Gastrocnemius medialis (tissue), 4 donors: Measurements from ENCODE around the gene IFT122. TPM values are rescaled to one million over a fixed set of nuclear protein-coding genes. Genes with fewer than 3 reads are reported as not detected.
A peak's percentile ranks its signal among the peaks of the same experiment; 100 is the strongest.

Experiments
- ATAC-seq, 2 donors: fragments of 150-250 bp; one replicate each; pipeline ENCODE4 v1.9.1; 2016
- DNase-seq, 2 donors: peaks; one replicate each; pipeline ENCODE4 v3.0.0-alpha.2; 2019
- H3K27ac ChIP-seq, 4 donors: fragments of 200-600 bp; sonication (generic); 1 replicate in 1 of 4; 2 replicates in 3 of 4; pipeline ENCODE4 v1.5.1; 2016 to 2018; ENCODE audit warnings: mild to moderate bottlenecking in 2 of 4, moderate library complexity in 1 of 4
- H3K27me3 ChIP-seq, 3 donors: fragments of 200-600 bp; sonication (generic) in 2 of 3; 1 replicate in 1 of 3; 2 replicates in 2 of 3; pipeline versions ENCODE4 v1.5.1 to v1.6.0; 2016 to 2019; ENCODE audit warnings: mild to moderate bottlenecking in 1 of 3, moderate library complexity in 1 of 3
- H3K36me3 ChIP-seq, 2 donors: fragments of 200-600 bp; sonication (generic) in 1 of 2; one replicate each; pipeline ENCODE4 v1.5.1; 2017 to 2018
- H3K4me1 ChIP-seq, 2 donors: fragments of 200-600 bp; sonication (generic) in 1 of 2; one replicate each; pipeline ENCODE4 v1.5.1; 2016 to 2017; ENCODE audit warnings: mild to moderate bottlenecking in 2 of 2
- H3K4me3 ChIP-seq, 4 donors: fragments of 200-600 bp; sonication (generic) in 3 of 4; 1 replicate in 1 of 4; 2 replicates in 3 of 4; pipeline ENCODE4 v1.5.1; 2016 to 2019; ENCODE audit warnings: mild to moderate bottlenecking in 2 of 4
- H3K9me3 ChIP-seq, 3 donors: fragments of 200-600 bp; sonication (generic) in 2 of 3; 1 replicate in 1 of 3; 2 replicates in 2 of 3; pipeline ENCODE4 v1.5.1; 2016 to 2019
- POLR2A ChIP-seq, 2 donors: fragments of 450-650 bp; IDR thresholded peaks; one replicate each; pipeline ENCODE4 v1.6.1; 2017; ENCODE audit warnings: antibody characterized with exemption in 2 of 2, mild to moderate bottlenecking in 2 of 2, moderate library complexity in 2 of 2
- in situ Hi-C, 4 donors: fragments of 200-750 bp; cut with MboI; loops; one replicate each; pipeline versions ENCODE4 v1.15.0 to v1.8.0; 2017; ENCODE audit warnings: low sequenced_read_pairs in 4 of 4
- intact Hi-C: fragments of 100-400 bp; cut with DNase I; formaldehyde crosslinking; loops from one replicate; pipeline ENCODE4 v1.15.1; 2023; ENCODE audit warnings: low total_unique reads
- total RNA-seq, 4 donors: library from RNA; depleted of rRNA; stranded (reverse); fragments of >200 nt; gene quantifications; one replicate each; pipeline versions ENCODE4 v1.1.0 to v1.2.3, GENCODE V29; 2016
- TF ChIP-seq, protein P1 (sequence below), 5 experiments: fragments of 450-650 bp in 3 of 5; fragments of 200-600 bp in 2 of 5; sonication (generic) in 2 of 5; IDR thresholded peaks in 4 of 5; conservative IDR thresholded peaks in 1 of 5; 1 replicate in 4 of 5; 2 replicates in 1 of 5; pipeline ENCODE4 v1.5.1; 2016 to 2019; ENCODE audit warnings: antibody characterized with exemption in 5 of 5, mild to moderate bottlenecking in 3 of 5, moderate library complexity in 3 of 5

Gene IFT122
- total RNA-seq, 4 donors from 2014 or later, result 4.6 to 16.4 (median 5.9) TPM

DNA sequence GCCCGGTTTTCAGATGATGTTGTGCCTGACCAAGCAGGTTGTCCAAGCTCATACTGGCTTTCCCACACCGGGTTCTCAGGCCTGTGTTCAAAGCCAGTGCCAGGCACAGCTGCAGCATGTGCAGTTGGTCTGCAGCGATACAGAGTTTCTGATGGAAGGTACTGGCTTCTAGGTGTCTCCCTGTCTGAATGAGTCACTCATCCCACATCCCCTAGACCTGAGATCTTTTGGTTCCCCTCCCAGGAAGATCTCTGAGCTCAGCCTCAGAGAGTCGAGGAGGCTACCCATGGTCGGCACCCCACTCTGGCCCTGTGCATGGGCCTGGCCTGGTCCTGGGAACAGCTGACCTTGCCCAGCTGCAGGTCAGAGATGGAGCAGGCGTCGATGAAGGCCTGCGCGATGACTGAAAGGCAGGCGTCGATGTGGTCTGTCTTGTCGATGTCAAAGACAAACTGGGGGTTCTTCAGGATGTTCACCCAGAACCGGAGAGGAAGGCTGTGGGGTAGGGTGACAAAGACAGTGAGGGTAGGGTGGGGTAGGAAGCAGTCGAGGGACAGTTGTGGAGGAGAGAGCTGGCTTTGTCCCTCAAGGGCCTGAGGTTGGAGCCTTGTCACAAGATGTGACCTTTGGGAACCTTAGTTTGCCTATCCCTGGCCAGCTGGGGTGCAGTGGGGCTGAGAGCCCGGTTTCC is 118.2 kb downstream of the IFT122 start:
- Histone ChIP-seq H3K36me3 (no peaks in the 10 kb centered on the region), H3K4me1 (peaks cover 46 to 50% of the 10 kb centered on the region in 2 donors), H3K4me3 (no peak overlapping the region), H3K9me3 (no peaks in the 10 kb centered on the region), H3K27me3 (no peaks in the 10 kb centered on the region), H3K27ac (peak overlapping the region in 3 of 4 donors; percentile 3 to 58 (median 25))
- DNase-seq (no peak), ATAC-seq (no peak)
- in situ Hi-C loops (no loop called here), intact Hi-C loops (loop anchor here (5.0 kb wide), 1 partner anchor 34 kb away; no protein-coding TSS in a partner anchor)
- TF ChIP-seq POLR2A (IDR thresholded peaks at IDR 0.05), result no peak
- TF ChIP-seq, protein P1, sequence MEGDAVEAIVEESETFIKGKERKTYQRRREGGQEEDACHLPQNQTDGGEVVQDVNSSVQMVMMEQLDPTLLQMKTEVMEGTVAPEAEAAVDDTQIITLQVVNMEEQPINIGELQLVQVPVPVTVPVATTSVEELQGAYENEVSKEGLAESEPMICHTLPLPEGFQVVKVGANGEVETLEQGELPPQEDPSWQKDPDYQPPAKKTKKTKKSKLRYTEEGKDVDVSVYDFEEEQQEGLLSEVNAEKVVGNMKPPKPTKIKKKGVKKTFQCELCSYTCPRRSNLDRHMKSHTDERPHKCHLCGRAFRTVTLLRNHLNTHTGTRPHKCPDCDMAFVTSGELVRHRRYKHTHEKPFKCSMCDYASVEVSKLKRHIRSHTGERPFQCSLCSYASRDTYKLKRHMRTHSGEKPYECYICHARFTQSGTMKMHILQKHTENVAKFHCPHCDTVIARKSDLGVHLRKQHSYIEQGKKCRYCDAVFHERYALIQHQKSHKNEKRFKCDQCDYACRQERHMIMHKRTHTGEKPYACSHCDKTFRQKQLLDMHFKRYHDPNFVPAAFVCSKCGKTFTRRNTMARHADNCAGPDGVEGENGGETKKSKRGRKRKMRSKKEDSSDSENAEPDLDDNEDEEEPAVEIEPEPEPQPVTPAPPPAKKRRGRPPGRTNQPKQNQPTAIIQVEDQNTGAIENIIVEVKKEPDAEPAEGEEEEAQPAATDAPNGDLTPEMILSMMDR (IDR thresholded peaks at IDR 0.05 in 4 of 5, conservative IDR thresholded peaks at IDR 0.05 in 1 of 5), result no peak

DNA sequence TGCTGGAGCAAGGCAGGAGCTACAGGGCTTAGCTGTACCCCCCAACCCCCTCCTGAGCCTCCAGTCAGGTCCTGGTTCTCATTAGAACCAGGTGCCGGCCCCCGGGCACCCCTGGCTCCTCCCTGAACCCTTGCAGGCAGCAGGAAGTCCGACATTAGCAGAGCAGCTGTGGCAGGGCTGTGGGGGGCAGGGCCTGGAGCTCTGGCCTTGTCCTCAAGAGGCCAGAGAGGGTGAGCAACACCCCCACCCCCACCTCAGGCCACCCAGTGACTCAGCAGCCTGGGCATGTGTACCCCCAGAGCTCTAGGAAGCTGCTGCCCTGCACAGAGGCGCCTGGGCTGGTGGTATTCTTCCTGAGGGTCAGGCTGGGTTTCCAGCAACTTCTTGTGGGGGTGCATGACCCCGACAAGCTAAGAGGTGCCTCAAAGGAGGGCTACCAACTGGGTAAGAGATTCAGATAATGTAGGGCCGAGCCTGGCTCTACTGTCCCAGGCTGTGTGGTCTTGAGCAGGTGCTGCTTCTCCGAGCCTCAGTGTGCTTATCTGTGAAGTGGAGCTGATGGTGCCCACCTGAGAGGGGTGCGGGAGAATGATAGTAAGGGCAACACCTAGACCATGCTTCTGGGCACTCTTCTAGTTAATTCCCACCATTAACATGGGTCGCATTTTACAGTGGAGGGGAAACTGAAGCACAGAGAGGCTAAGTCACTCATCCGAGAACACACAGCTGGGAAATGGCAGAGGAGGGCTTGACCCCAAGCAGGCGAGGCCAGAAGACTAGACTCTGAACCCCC is 118.9 kb downstream of the IFT122 start:
- Histone ChIP-seq H3K27ac (peak overlapping the region in 3 of 4 donors; percentile 3 to 74 (median 70)), H3K9me3 (no peaks in the 10 kb centered on the region), H3K36me3 (no peaks in the 10 kb centered on the region), H3K4me1 (peaks cover 46 to 54% of the 10 kb centered on the region in 2 donors), H3K4me3 (no peak overlapping the region), H3K27me3 (no peaks in the 10 kb centered on the region)
- in situ Hi-C loops, result no loop called here
- ATAC-seq (no peak), DNase-seq (no peak)
- intact Hi-C loops, result loop anchor here (5.0 kb wide), 1 partner anchor 33 kb away; no protein-coding TSS in a partner anchor
- TF ChIP-seq, protein P1 (IDR thresholded peaks at IDR 0.05 in 4 of 5, conservative IDR thresholded peaks at IDR 0.05 in 1 of 5), result no peak
- no peak for TF ChIP-seq POLR2A (IDR thresholded peaks at IDR 0.05)

DNA sequence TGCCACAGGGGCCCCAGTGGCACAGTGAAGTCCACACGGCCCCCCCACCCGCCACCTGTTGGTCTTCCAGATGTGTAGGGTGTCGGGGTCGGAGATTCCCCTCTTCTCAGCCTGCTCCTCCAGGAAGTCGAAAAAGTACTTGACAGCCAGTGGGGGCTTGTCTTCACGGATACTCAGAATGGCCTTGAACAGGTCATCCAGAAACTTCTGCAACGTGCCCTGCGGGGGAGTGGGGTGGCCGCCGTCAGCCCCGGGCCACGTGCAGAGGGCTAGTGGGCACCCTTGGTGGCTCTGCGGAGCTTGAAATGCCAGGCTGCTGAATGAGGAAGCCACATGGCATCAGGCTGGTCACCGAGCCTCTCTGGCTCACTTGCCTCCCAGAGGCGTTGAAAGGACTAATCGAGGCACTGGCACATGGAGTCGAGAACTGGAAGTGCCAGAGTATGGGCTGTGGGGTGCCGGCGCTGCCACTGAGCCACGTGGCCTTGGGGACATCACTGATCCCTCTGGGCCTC is 119.6 kb downstream of the IFT122 start:
- no peaks in the 10 kb centered on the region for H3K36me3 ChIP-seq
- intact Hi-C loops (loop anchor here (5.0 kb wide), 1 partner anchor 33 kb away; no protein-coding TSS in a partner anchor), in situ Hi-C loops (no loop called here)
- H3K27ac ChIP-seq, result peak overlapping the region; percentile 24 to 74 (median 68)
- ATAC-seq (no peak), DNase-seq (no peak)
- TF ChIP-seq, protein P1 (IDR thresholded peaks at IDR 0.05 in 4 of 5, conservative IDR thresholded peaks at IDR 0.05 in 1 of 5), result no peak
- TF ChIP-seq POLR2A (IDR thresholded peaks at IDR 0.05), result no peak
- H3K27me3 ChIP-seq, result no peaks in the 10 kb centered on the region
- no peaks in the 10 kb centered on the region for H3K9me3 ChIP-seq
- H3K4me1 ChIP-seq, result peaks cover 46 to 50% of the 10 kb centered on the region in 2 donors
- no peak overlapping the region for H3K4me3 ChIP-seq

DNA sequence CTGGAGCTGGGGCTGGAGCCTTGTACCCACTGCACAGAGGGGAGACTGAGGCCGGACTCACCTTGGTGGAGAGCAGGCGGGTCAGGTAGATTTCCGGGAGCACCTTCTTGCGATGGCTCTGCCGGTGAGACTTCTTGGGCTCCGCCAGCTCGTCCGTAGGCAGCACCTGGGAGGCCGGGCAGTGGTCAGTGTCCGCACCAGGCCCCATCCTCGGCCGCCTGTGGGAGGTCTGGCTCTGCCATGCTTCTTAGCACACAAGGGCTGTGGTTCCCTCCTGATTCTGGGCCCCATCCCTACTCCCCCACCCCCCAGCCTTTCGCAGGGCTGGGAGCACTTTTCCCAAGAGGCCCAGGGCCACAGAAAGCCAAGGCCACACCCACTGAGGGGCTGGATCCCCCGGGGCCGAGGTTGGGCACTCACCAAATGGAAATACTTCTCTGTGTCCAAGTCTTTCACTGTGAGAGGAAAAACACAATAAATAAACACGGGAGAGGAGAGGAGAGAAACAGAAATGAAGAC is 120.3 kb downstream of the IFT122 start:
- no peaks in the 10 kb centered on the region for H3K9me3 ChIP-seq
- in situ Hi-C loops (no loop called here), intact Hi-C loops (no loop called here)
- H3K27me3 ChIP-seq, result no peaks in the 10 kb centered on the region
- ATAC-seq (no peak), DNase-seq (no peak)
- H3K36me3 ChIP-seq, result no peaks in the 10 kb centered on the region
- peak overlapping the region; percentile 66 to 76 (median 72) for H3K27ac ChIP-seq
- H3K4me3 ChIP-seq, result no peak overlapping the region
- H3K4me1 ChIP-seq, result peaks cover 39 to 43% of the 10 kb centered on the region in 2 donors
- no peak for TF ChIP-seq POLR2A (IDR thresholded peaks at IDR 0.05)
- TF ChIP-seq, protein P1 (IDR thresholded peaks at IDR 0.05 in 4 of 5, conservative IDR thresholded peaks at IDR 0.05 in 1 of 5), result no peak
